SK-N-SH treated with all-trans-retinoic acid at 6 μM for 48 hours (cell line): Measurements from ENCODE around the gene LANCL3.
"Not testable (repeated sequence)": the region's sequence is repeated elsewhere in the genome, so short reads cannot be mapped to it uniquely, and the experiment has no call there.

Experiments used
- PATZ1 ChIP-seq: fragments of 250-450 bp; sonication (Bioruptor Pico); IDR thresholded peaks from 2 replicates; pipeline ENCODE4 v1.8.0; 2020; ENCODE audit warnings: mild to moderate bottlenecking, moderate library complexity, borderline replicate concordance
- ZNF8 ChIP-seq: fragments of 450-650 bp; formaldehyde crosslinking; IDR thresholded peaks from 2 replicates; pipeline ENCODE4 v1.5.0; 2020; ENCODE audit warnings: mild to moderate bottlenecking, moderate library complexity

DNA sequence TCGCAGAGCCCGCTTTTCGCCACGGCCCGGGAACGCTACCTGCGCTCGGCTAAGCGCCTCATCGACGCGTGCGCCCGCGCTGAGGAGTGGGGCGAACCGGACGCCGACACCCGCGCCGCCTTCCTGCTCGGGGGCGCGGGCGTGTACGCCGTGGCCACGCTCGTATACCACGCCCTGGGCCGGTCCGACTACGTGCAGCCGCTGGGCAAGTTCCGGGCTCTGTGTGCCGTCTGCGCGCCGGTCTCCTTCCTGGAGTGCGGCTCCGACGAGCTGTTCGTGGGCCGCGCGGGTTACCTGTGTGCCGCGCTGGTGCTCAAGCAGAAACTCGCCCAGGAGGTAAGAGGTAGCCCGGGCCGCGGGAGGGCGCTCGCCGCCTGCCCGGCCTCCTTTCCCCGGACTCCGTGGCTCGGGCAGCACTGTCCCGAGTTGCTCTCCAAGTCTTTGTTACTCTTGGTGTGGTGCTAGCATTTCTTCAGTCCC, 687 bp downstream of the LANCL3 start:
- TF ChIP-seq PATZ1, ZNF8 (CRISPR knock-in tag): not testable (repeated sequence)
